PFSK-1 (cell line): Measurements from ENCODE around the gene B4GALT6.

Experiments used
- FOXP2 ChIP-seq: optimal IDR thresholded peaks from 2 replicates; pipeline ENCODE3; 2011; ENCODE audit warnings: borderline replicate concordance, control low read depth, inconsistent platforms; ENCODE audit not compliant: insufficient read depth; ENCODE audit errors: extremely low read length, extremely low read depth
- POLR2AphosphoS5 ChIP-seq: IDR thresholded peaks from 2 replicates; pipeline ENCODE4 v1.6.1; 2012; ENCODE audit warnings: low read depth, mild to moderate bottlenecking, control low read depth, low read length, moderate library complexity
- SIN3A ChIP-seq: IDR thresholded peaks from 2 replicates; pipeline ENCODE4 v1.6.1; 2012; ENCODE audit warnings: mild to moderate bottlenecking, low read length, moderate library complexity, borderline replicate concordance; ENCODE audit not compliant: insufficient read depth
- TAF1 ChIP-seq: IDR thresholded peaks from 2 replicates; pipeline ENCODE4 v1.6.1; 2012; ENCODE audit warnings: low read length, control low read depth, borderline replicate concordance; ENCODE audit not compliant: insufficient read depth
- TF ChIP-seq, protein P1 (sequence below), 2 experiments: IDR thresholded peaks; 2 replicates each; pipeline versions ENCODE4 v1.6.1 to v1.8.0; 2011 to 2012; ENCODE audit warnings: low read depth in 2 of 2, low read length in 2 of 2, control low read depth in 1 of 2, inconsistent platforms in 1 of 2, mild to moderate bottlenecking in 1 of 2, moderate library complexity in 1 of 2; ENCODE audit not compliant: insufficient read depth in 1 of 2

Gene B4GALT6

GRCh38 chr18:31666055-31666454 is 18.3 kb downstream of the B4GALT6 start:
- TF ChIP-seq FOXP2 (no peak), POLR2AphosphoS5 (no peak), SIN3A (no peak), TAF1 (no peak)
- TF ChIP-seq, protein P1, sequence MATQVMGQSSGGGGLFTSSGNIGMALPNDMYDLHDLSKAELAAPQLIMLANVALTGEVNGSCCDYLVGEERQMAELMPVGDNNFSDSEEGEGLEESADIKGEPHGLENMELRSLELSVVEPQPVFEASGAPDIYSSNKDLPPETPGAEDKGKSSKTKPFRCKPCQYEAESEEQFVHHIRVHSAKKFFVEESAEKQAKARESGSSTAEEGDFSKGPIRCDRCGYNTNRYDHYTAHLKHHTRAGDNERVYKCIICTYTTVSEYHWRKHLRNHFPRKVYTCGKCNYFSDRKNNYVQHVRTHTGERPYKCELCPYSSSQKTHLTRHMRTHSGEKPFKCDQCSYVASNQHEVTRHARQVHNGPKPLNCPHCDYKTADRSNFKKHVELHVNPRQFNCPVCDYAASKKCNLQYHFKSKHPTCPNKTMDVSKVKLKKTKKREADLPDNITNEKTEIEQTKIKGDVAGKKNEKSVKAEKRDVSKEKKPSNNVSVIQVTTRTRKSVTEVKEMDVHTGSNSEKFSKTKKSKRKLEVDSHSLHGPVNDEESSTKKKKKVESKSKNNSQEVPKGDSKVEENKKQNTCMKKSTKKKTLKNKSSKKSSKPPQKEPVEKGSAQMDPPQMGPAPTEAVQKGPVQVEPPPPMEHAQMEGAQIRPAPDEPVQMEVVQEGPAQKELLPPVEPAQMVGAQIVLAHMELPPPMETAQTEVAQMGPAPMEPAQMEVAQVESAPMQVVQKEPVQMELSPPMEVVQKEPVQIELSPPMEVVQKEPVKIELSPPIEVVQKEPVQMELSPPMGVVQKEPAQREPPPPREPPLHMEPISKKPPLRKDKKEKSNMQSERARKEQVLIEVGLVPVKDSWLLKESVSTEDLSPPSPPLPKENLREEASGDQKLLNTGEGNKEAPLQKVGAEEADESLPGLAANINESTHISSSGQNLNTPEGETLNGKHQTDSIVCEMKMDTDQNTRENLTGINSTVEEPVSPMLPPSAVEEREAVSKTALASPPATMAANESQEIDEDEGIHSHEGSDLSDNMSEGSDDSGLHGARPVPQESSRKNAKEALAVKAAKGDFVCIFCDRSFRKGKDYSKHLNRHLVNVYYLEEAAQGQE (IDR thresholded peaks at IDR 0.05; ENCODE audit: insufficient read depth in 1 of 2, low read depth in 2 of 2, low read length in 2 of 2), result no peak

DNA sequence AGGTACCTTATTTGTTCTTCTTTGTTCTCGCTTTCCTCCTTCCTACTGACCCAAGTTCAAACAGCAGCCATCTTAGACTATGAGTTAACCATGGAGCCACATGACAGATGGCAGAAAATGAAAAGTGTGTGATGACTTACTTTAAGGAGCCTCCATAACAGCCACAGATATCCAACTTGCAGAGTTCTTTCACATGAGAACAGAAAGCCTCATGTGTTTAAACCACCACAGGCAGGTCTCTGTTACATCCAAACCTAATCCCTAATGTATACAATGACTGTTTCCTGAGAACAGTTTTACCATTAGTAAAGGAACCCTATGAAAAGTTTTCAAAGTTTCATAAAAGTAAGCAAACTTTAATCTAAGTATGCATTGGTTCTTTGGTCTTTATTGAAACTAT is 20.3 kb downstream of the B4GALT6 start:
- TF ChIP-seq, protein P1 (IDR thresholded peaks at IDR 0.05; ENCODE audit: insufficient read depth in 1 of 2, low read depth in 2 of 2, low read length in 2 of 2), result no peak
- TF ChIP-seq SIN3A, result no peak
- no peak for TF ChIP-seq TAF1
- TF ChIP-seq POLR2AphosphoS5, result no peak
- no peak for TF ChIP-seq FOXP2

- TF ChIP-seq TAF1 (no peak), SIN3A (no peak), POLR2AphosphoS5 (no peak), FOXP2 (no peak)
- TF ChIP-seq, protein P1 (IDR thresholded peaks at IDR 0.05; ENCODE audit: insufficient read depth in 1 of 2, low read depth in 2 of 2, low read length in 2 of 2), result no peak
Observed at GRCh38 chr18:31661965-31662364, 22.4 kb downstream of the B4GALT6 start.

DNA sequence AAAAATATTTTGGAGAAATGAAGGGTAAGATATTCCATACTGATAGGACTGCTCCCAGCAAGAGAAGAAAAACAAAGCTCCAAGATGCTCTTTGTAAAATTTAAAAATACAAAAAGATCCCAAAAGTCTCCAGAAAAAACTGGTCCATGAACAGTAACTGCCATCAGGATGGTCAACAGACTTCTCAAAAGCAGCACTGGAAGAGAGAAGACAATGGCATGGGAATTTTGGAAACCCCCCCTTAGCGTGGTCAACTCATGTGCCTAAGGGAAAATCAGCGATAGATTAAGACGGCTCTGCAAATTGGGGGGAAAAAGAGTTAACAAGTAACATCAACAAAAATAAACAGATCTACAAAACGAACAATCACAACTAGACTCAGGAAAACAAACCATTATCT is 23.6 kb downstream of the B4GALT6 start:
- TF ChIP-seq SIN3A, result no peak

DNA sequence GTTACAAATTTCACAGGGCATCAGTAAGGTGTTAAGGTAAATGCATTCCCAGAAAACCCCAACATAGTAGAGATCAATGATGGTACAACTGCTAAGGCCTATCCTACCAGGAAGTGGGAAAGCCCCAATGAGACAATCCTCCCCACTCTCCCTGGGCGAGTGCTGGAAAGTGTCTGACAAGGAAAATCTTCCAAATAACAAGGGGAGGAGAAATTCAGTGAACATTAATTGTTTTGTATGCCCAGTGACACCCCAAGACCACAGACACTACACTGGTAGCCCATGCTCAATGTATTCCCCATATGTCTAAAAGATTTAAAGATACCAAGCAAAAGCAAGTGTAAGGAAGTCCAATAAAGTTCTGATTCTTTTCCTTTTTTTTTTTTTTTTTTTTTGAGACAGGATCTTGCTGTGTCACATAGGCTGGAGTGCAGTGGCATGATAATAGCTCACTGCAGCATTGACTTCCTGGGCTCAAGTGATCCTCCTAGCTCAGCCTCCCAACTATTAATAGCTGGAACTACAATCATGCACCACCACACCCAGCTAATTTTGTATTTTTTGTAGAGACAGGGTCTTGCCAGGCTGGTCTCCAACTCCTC is 24.7 kb downstream of the B4GALT6 start:
- TF ChIP-seq FOXP2, result no peak
- no peak for TF ChIP-seq POLR2AphosphoS5
- TF ChIP-seq, protein P1 (IDR thresholded peaks at IDR 0.05; ENCODE audit: insufficient read depth in 1 of 2, low read depth in 2 of 2, low read length in 2 of 2), result no peak
- no peak for TF ChIP-seq SIN3A
- TF ChIP-seq TAF1, result no peak
